Subcutaneous abdominal adipose tissue (tissue), 5 donors: ENCODE data around the gene LRRC38.

Experiments
- H3K27ac ChIP-seq: one replicate; pipeline ENCODE4 v1.7.0; 2013; ENCODE audit warnings: low read depth, mild to moderate bottlenecking, inconsistent platforms, low read length, moderate library complexity
- H3K27me3 ChIP-seq, 5 donors: one replicate each; pipeline ENCODE4 v1.7.0; 2013; ENCODE audit warnings: low read length in 5 of 5, inconsistent platforms in 1 of 5; ENCODE audit not compliant: control insufficient read depth in 5 of 5, insufficient read depth in 4 of 5
- H3K36me3 ChIP-seq, 5 donors: one replicate each; pipeline ENCODE4 v1.7.0; 2013; ENCODE audit warnings: low read length in 5 of 5; ENCODE audit not compliant: control insufficient read depth in 5 of 5, insufficient read depth in 5 of 5
- H3K4me1 ChIP-seq, 5 donors: one replicate each; pipeline ENCODE4 v1.7.0; 2013; ENCODE audit warnings: low read length in 5 of 5, mild to moderate bottlenecking in 3 of 5, moderate library complexity in 1 of 5; ENCODE audit not compliant: control insufficient read depth in 5 of 5, insufficient read depth in 5 of 5
- H3K4me3 ChIP-seq, 5 donors: one replicate each; pipeline ENCODE4 v1.7.0; 2013; ENCODE audit warnings: low read length in 5 of 5, low read depth in 1 of 5
- H3K9ac ChIP-seq, 5 donors: one replicate each; pipeline ENCODE4 v1.7.0; 2013; ENCODE audit warnings: low read length in 5 of 5, mild to moderate bottlenecking in 4 of 5, moderate library complexity in 3 of 5
- H3K9me3 ChIP-seq, 5 donors: one replicate each; pipeline ENCODE4 v1.7.0; 2013; ENCODE audit warnings: low read length in 5 of 5; ENCODE audit not compliant: control insufficient read depth in 5 of 5
- donor health status: healthy.
- donor health status: healthy.
- donor health status: healthy.
- donor health status: healthy.
- donor health status: healthy.

LRRC38 gene

GRCh38 chr1:13505020-13505419 is 8.8 kb downstream of the LRRC38 start:
- H3K36me3 ChIP-seq: no peaks in the 10 kb centered on the region
- no peaks in the 10 kb centered on the region for H3K9me3 ChIP-seq
- no peak overlapping the region for H3K27ac ChIP-seq
- H3K4me1 ChIP-seq: no peaks in the 10 kb centered on the region
- peaks cover 9 to 29% (median 23%) of the 10 kb centered on the region in 5 donors for H3K27me3 ChIP-seq
- H3K9ac ChIP-seq: no peak overlapping the region
- no peak overlapping the region for H3K4me3 ChIP-seq

GRCh38 chr1:13500806-13501205 is 13.0 kb downstream of the LRRC38 start:
- H3K27ac ChIP-seq: no peak overlapping the region
- peaks cover 8 to 20% (median 15%) of the 10 kb centered on the region in 5 donors for H3K27me3 ChIP-seq
- peaks cover 0 to 3% (median 0%) of the 10 kb centered on the region in 5 donors for H3K4me1 ChIP-seq

GRCh38 chr1:13499422-13499821 is 14.4 kb downstream of the LRRC38 start:
- H3K9ac ChIP-seq: no peak overlapping the region
- no peak overlapping the region for H3K27ac ChIP-seq
- peaks cover 7 to 24% (median 9%) of the 10 kb centered on the region in 5 donors for H3K27me3 ChIP-seq
- no peaks in the 10 kb centered on the region for H3K36me3 ChIP-seq
- H3K9me3 ChIP-seq: no peaks in the 10 kb centered on the region
- H3K4me3 ChIP-seq: no peak overlapping the region
- H3K4me1 ChIP-seq: peaks cover 0 to 3% (median 0%) of the 10 kb centered on the region in 5 donors

More at GRCh38 chr1:13500806-13501205, 13.0 kb downstream of the LRRC38 start:
- Histone ChIP-seq H3K4me3 (no peak overlapping the region), H3K9me3 (no peaks in the 10 kb centered on the region), H3K9ac (no peak overlapping the region), H3K36me3 (no peaks in the 10 kb centered on the region)

DNA sequence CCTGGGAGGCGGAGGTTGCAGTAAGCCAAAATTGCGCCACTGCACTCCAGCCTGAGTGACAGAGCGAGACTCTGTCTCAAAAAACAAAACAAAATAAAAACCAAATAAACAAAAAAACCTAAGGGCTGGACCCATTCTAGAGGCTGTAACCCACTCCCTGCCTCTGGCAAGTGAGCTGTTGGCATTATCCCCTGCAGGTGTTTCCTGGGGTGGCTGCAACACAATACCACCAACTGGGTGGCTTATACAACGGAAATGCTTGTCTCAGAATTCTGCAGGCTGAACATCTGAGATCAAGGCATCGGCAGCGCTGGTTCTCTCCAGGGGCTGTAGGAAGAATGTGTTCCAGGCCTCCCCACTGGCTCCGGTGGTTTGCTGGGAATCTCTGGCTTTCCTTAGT is 15.2 kb downstream of the LRRC38 start:
- Histone ChIP-seq H3K27ac (no peak overlapping the region), H3K4me3 (no peak overlapping the region), H3K36me3 (no peaks in the 10 kb centered on the region), H3K4me1 (peaks cover 0 to 3% (median 0%) of the 10 kb centered on the region in 5 donors), H3K9ac (no peak overlapping the region), H3K9me3 (no peaks in the 10 kb centered on the region), H3K27me3 (peaks cover 4 to 21% (median 8%) of the 10 kb centered on the region in 5 donors)

GRCh38 chr1:13495186-13495585 is 18.6 kb downstream of the LRRC38 start:
- H3K27me3 ChIP-seq: peaks cover 4 to 22% (median 7%) of the 10 kb centered on the region in 5 donors
- no peaks in the 10 kb centered on the region for H3K36me3 ChIP-seq
- H3K4me1 ChIP-seq: peaks cover 0 to 3% (median 0%) of the 10 kb centered on the region in 5 donors
- no peaks in the 10 kb centered on the region for H3K9me3 ChIP-seq
- H3K9ac ChIP-seq: no peak overlapping the region
- no peak overlapping the region for H3K4me3 ChIP-seq
- H3K27ac ChIP-seq: no peak overlapping the region

DNA sequence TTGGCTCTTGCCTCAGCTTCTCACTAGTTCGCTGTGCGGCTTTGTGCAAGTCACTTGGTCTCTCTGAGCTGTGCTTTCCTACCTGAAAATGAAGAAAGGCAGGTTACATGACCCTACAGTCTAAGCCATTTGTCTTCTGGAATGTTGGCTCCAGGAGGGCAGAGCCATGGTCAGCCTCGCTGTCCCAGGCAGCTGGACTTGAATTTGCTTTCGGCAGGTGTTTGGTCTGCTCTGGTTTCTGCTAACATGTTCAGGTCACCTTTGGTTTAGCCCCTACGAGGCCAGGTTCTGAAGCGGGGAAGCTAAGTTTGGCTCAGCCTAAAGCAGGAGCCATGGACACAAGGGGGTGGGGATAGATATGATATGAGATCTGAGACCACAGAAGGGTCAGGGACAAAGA is 19.1 kb downstream of the LRRC38 start:
- Histone ChIP-seq H3K4me1 (peaks cover 0 to 3% (median 0%) of the 10 kb centered on the region in 5 donors), H3K9ac (no peak overlapping the region), H3K9me3 (no peaks in the 10 kb centered on the region), H3K27ac (no peak overlapping the region), H3K36me3 (no peaks in the 10 kb centered on the region), H3K4me3 (no peak overlapping the region), H3K27me3 (peaks cover 4 to 22% (median 7%) of the 10 kb centered on the region in 5 donors)

- Histone ChIP-seq H3K27ac (no peak overlapping the region), H3K4me3 (no peak overlapping the region), H3K4me1 (peaks cover 0 to 3% (median 0%) of the 10 kb centered on the region in 5 donors), H3K9ac (no peak overlapping the region), H3K36me3 (no peaks in the 10 kb centered on the region), H3K27me3 (peaks cover 4 to 22% (median 7%) of the 10 kb centered on the region in 5 donors), H3K9me3 (no peaks in the 10 kb centered on the region)
Measured at GRCh38 chr1:13494025-13494424, 19.8 kb downstream of the LRRC38 start.

GRCh38 chr1:13492711-13493110 is 21.1 kb downstream of the LRRC38 start:
- H3K4me1 ChIP-seq: peaks cover 0 to 4% (median 0%) of the 10 kb centered on the region in 5 donors
- no peaks in the 10 kb centered on the region for H3K36me3 ChIP-seq
- no peaks in the 10 kb centered on the region for H3K9me3 ChIP-seq
- H3K27ac ChIP-seq: no peak overlapping the region
- no peak overlapping the region for H3K4me3 ChIP-seq
- H3K9ac ChIP-seq: no peak overlapping the region
- H3K27me3 ChIP-seq: peaks cover 4 to 22% (median 7%) of the 10 kb centered on the region in 5 donors

DNA sequence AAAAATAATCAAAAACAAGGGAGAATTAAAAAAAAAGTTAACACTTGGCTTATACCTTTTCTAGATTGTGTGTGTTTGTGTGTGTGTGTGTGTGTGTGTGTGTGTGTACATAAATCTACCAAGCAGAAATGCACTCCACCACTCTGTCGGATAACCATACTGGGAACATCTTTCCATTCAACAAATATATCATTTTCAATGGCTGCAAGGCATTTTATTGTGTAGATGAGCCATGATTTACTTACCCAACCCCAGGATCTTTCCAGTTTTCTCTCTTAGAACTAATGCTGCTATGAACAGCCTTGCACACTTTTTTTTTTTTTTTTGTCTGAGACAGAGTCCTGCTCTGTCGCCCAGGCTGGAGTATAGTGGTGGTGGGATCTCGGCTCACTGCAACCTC is 25.8 kb downstream of the LRRC38 start:
- no peak overlapping the region for H3K9ac ChIP-seq
- no peaks in the 10 kb centered on the region for H3K36me3 ChIP-seq
- H3K27me3 ChIP-seq: peaks cover 0 to 9% (median 0%) of the 10 kb centered on the region in 5 donors
- H3K27ac ChIP-seq: no peak overlapping the region
- no peak overlapping the region for H3K4me3 ChIP-seq
- peaks cover 0 to 7% (median 2%) of the 10 kb centered on the region in 5 donors for H3K4me1 ChIP-seq
- H3K9me3 ChIP-seq: no peaks in the 10 kb centered on the region

DNA sequence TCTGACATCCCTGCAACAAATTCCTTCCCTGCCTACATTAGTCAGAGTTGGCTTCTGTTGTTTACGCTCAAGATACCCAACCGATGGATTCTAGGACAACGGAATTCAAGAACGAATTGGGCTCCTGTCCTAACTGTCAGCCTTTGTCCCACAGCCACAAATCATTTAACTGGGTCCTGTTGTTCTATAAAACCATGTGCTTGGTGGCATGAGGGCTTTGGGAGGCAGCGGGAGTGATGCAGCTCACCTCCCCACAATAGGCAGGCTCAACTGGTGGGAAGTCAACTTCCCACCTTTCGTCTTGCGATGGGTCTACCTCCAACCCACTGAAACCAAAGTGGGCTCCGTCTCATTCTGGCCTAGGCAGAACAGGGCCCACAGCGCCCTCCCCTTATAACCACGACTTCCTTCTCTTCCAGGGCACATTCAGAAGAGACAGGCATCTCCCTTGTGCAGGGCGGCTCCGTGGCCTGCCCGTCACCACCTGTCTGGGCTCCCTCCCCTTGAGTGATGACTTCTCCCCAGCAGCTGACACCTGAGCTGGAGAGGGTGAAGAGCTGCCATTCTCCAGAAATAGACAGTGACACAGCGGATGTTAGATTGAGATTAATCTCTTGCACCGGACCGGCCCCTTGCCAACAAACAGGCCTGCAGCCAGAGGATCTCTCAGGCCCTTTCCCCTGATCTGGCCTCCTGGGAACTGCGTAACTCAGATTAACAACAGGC is 26.5 kb downstream of the LRRC38 start:
- Histone ChIP-seq H3K4me1 (peaks cover 0 to 7% (median 2%) of the 10 kb centered on the region in 5 donors), H3K36me3 (no peaks in the 10 kb centered on the region), H3K9me3 (no peaks in the 10 kb centered on the region), H3K27ac (no peak overlapping the region), H3K9ac (no peak overlapping the region), H3K4me3 (no peak overlapping the region), H3K27me3 (peaks cover 0 to 7% (median 0%) of the 10 kb centered on the region in 5 donors)
